HL-60 (cell line): Measurements from ENCODE around the gene RGL4.

Experiments used
- CTCF ChIP-seq: IDR thresholded peaks from one replicate; pipeline ENCODE4 v1.5.1; 2011; ENCODE audit warnings: low read length, control low read depth, inconsistent platforms; ENCODE audit not compliant: insufficient read depth
- POLR2AphosphoS5 ChIP-seq: IDR thresholded peaks from 2 replicates; pipeline ENCODE4 v1.6.1; 2012; ENCODE audit warnings: low read depth
- REST ChIP-seq: IDR thresholded peaks from 2 replicates; pipeline ENCODE4 v1.6.1; 2012; ENCODE audit warnings: low read depth; ENCODE audit not compliant: insufficient replicate concordance

- no peak for TF ChIP-seq CTCF
- no peak for TF ChIP-seq POLR2AphosphoS5
- no peak for TF ChIP-seq REST
Observed at GRCh38 chr22:23697031-23697970, 6.5 kb downstream of the RGL4 start.
